OCI-LY7 (cell line): ENCODE data around the gene NLGN1.

Source experiments
- EZH2phosphoT487 ChIP-seq: fragments of 200-600 bp; sonication (generic); IDR thresholded peaks from 2 replicates; pipeline ENCODE4 v1.6.1; 2018; ENCODE audit warnings: low read depth, borderline replicate concordance, mild to moderate bottlenecking, mixed run types, antibody characterized with exemption, low read length, moderate library complexity, mixed read lengths
- TF ChIP-seq, protein P1 (sequence below): fragments of 200-600 bp; sonication (generic); conservative IDR thresholded peaks from 2 replicates; pipeline ENCODE4 v1.5.1; 2014; ENCODE audit warnings: mild to moderate bottlenecking, antibody characterized with exemption, low read length, moderate library complexity, mixed read lengths

DNA sequence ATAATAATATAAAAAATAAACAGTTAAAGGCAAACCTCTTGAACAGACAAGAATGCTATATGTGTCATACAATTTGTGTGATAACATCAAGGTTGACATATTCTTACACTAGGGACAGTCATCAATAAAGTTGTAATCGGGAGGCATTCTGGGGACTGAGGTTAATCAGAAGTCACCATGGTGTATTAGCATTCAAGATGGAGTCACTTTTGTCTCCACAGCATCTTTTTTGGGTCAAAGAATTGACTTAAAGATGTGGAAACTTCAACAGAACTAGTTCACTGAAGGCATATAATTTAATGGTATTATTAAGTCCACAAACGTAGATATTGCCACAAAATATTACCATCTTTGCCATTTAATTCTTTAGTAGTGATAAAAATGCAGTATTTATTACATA, 836.0 kb downstream of the NLGN1 start:
- TF ChIP-seq, protein P1, sequence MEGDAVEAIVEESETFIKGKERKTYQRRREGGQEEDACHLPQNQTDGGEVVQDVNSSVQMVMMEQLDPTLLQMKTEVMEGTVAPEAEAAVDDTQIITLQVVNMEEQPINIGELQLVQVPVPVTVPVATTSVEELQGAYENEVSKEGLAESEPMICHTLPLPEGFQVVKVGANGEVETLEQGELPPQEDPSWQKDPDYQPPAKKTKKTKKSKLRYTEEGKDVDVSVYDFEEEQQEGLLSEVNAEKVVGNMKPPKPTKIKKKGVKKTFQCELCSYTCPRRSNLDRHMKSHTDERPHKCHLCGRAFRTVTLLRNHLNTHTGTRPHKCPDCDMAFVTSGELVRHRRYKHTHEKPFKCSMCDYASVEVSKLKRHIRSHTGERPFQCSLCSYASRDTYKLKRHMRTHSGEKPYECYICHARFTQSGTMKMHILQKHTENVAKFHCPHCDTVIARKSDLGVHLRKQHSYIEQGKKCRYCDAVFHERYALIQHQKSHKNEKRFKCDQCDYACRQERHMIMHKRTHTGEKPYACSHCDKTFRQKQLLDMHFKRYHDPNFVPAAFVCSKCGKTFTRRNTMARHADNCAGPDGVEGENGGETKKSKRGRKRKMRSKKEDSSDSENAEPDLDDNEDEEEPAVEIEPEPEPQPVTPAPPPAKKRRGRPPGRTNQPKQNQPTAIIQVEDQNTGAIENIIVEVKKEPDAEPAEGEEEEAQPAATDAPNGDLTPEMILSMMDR, result no peak
- TF ChIP-seq EZH2phosphoT487, result no peak
